ENCODE results near the gene FYN. TPM values are rescaled to one million over a fixed set of nuclear protein-coding genes. Genes with fewer than 3 reads are reported as not detected.

Gene FYN
- total and polyA plus RNA-seq, 2 experiments from 2014 or later = 95.7 to 104 TPM

GRCh38 chr6:111743862-111744692 lies 129.2 kb downstream of the FYN start:
- no peaks in the 10 kb centered on the region for H3K36me3 ChIP-seq
- peak in 1 of 2 donors; percentile 93 for DNase-seq (ENCODE audit: low read depth in 1 of 2, low spot score in 1 of 2)
- no peak for TF ChIP-seq CTCF (IDR thresholded peaks at IDR 0.05; ENCODE audit: low read depth, low read length)
- peaks cover 6% of the 10 kb centered on the region for H3K4me1 ChIP-seq (ENCODE audit: low read depth)
- no peaks in the 10 kb centered on the region for H3K27me3 ChIP-seq
- H3K27ac ChIP-seq = no peak overlapping the region
- H3K9me3 ChIP-seq (ENCODE audit: low read depth) = no peaks in the 10 kb centered on the region
- H3K4me3 ChIP-seq = no peak overlapping the region

- no peaks in the 10 kb centered on the region for H3K9me3 ChIP-seq (ENCODE audit: low read depth)
- H3K27me3 ChIP-seq = no peaks in the 10 kb centered on the region
- peaks cover 6% of the 10 kb centered on the region for H3K4me1 ChIP-seq (ENCODE audit: low read depth)
- no peak overlapping the region for H3K4me3 ChIP-seq
- H3K36me3 ChIP-seq = no peaks in the 10 kb centered on the region
- no peak overlapping the region for H3K27ac ChIP-seq
- no peak for TF ChIP-seq CTCF (IDR thresholded peaks at IDR 0.05; ENCODE audit: low read depth, low read length)
- no peak for DNase-seq (ENCODE audit: low read depth in 1 of 2, low spot score in 1 of 2)
Measured at GRCh38 chr6:111743360-111743759, 129.9 kb downstream of the FYN start.

- no peaks in the 10 kb centered on the region for H3K36me3 ChIP-seq
- TF ChIP-seq CTCF (IDR thresholded peaks at IDR 0.05; ENCODE audit: low read depth, low read length) = no peak
- no peaks in the 10 kb centered on the region for H3K27me3 ChIP-seq
- H3K9me3 ChIP-seq (ENCODE audit: low read depth) = no peaks in the 10 kb centered on the region
- H3K4me1 ChIP-seq (ENCODE audit: low read depth) = no peaks in the 10 kb centered on the region
- H3K27ac ChIP-seq = no peak overlapping the region
- H3K4me3 ChIP-seq = no peak overlapping the region
- DNase-seq (ENCODE audit: low read depth in 1 of 2, low spot score in 1 of 2) = no peak
Measured at GRCh38 chr6:111741177-111741952, 131.9 kb downstream of the FYN start.

- no peaks in the 10 kb centered on the region for H3K27me3 ChIP-seq
- no peak for DNase-seq (ENCODE audit: low read depth in 1 of 2, low spot score in 1 of 2)
- H3K4me1 ChIP-seq (ENCODE audit: low read depth) = no peaks in the 10 kb centered on the region
- H3K4me3 ChIP-seq = no peak overlapping the region
- no peaks in the 10 kb centered on the region for H3K9me3 ChIP-seq (ENCODE audit: low read depth)
- H3K27ac ChIP-seq = no peak overlapping the region
- no peak for TF ChIP-seq CTCF (IDR thresholded peaks at IDR 0.05; ENCODE audit: low read depth, low read length)
- no peaks in the 10 kb centered on the region for H3K36me3 ChIP-seq
Measured at GRCh38 chr6:111740506-111740905, 132.7 kb downstream of the FYN start.

GRCh38 chr6:111739257-111739696 lies 134.0 kb downstream of the FYN start:
- H3K4me3 ChIP-seq = no peak overlapping the region
- H3K4me1 ChIP-seq (ENCODE audit: low read depth) = no peaks in the 10 kb centered on the region
- H3K9me3 ChIP-seq (ENCODE audit: low read depth) = no peaks in the 10 kb centered on the region
- H3K27ac ChIP-seq = no peak overlapping the region
- TF ChIP-seq CTCF (IDR thresholded peaks at IDR 0.05; ENCODE audit: low read depth, low read length) = no peak
- no peaks in the 10 kb centered on the region for H3K36me3 ChIP-seq
- no peaks in the 10 kb centered on the region for H3K27me3 ChIP-seq
- DNase-seq (ENCODE audit: low read depth in 1 of 2, low spot score in 1 of 2) = no peak

All from cardiac muscle cell (in vitro differentiated cells and primary cell).